Hepatocyte (in vitro differentiated cells): Measurements from ENCODE around the gene INPP5D. TPM values are rescaled to one million over a fixed set of nuclear protein-coding genes. Genes with fewer than 3 reads are reported as not detected.

Experiments
- DNase-seq: peaks from one replicate; pipeline ENCODE4 v3.0.0-alpha.2; 2016; ENCODE audit warnings: low spot score
- H2AFZ ChIP-seq: fragments of 200-600 bp; sonication (generic); 2 replicates; pipeline ENCODE4 v1.6.0; 2016; ENCODE audit warnings: antibody characterized with exemption, mild to moderate bottlenecking
- H3K27ac ChIP-seq: fragments of 200-600 bp; sonication (generic); 2 replicates; pipeline ENCODE4 v1.5.1; 2016; ENCODE audit warnings: mild to moderate bottlenecking
- H3K27me3 ChIP-seq: fragments of 200-600 bp; sonication (generic); 2 replicates; pipeline ENCODE4 v1.6.1; 2016
- H3K36me3 ChIP-seq: fragments of 200-600 bp; sonication (generic); replicated peaks from 2 replicates; pipeline ENCODE4 v1.5.1; 2016; ENCODE audit warnings: low read depth; ENCODE audit not compliant: insufficient read depth
- H3K4me1 ChIP-seq: fragments of 200-600 bp; sonication (generic); 2 replicates; pipeline ENCODE4 v1.5.1; 2016; ENCODE audit warnings: mild to moderate bottlenecking, moderate library complexity; ENCODE audit not compliant: insufficient read depth
- H3K4me2 ChIP-seq: fragments of 200-600 bp; sonication (generic); 2 replicates; pipeline ENCODE4 v1.6.0; 2016
- H3K4me3 ChIP-seq: fragments of 200-600 bp; sonication (generic); 2 replicates; pipeline ENCODE4 v1.5.1; 2016; ENCODE audit warnings: mild to moderate bottlenecking
- H3K79me2 ChIP-seq: fragments of 200-600 bp; sonication (generic); 2 replicates; pipeline ENCODE4 v1.6.0; 2017; ENCODE audit warnings: mild to moderate bottlenecking
- H3K9me2 ChIP-seq: fragments of 200-600 bp; sonication (generic); replicated peaks from 2 replicates; pipeline ENCODE4 v1.6.0; 2017; ENCODE audit warnings: mild to moderate bottlenecking; ENCODE audit not compliant: insufficient read depth
- H3K9me3 ChIP-seq: fragments of 200-600 bp; sonication (generic); 2 replicates; pipeline ENCODE4 v1.5.1; 2016; ENCODE audit warnings: low read depth, mild to moderate bottlenecking
- H4K20me1 ChIP-seq: fragments of 200-600 bp; sonication (generic); 2 replicates; pipeline ENCODE4 v1.6.0; 2016; ENCODE audit warnings: mild to moderate bottlenecking; ENCODE audit not compliant: insufficient read depth, poor library complexity, severe bottlenecking
- CTCF ChIP-seq: fragments of 200-600 bp; sonication (generic); IDR thresholded peaks from 2 replicates; pipeline ENCODE4 v1.5.1; 2016; ENCODE audit warnings: antibody characterized with exemption, mild to moderate bottlenecking; ENCODE audit not compliant: poor library complexity
- EZH2 ChIP-seq: fragments of 200-600 bp; sonication (generic); IDR thresholded peaks from 2 replicates; pipeline ENCODE4 v1.6.1; 2016; ENCODE audit warnings: antibody characterized with exemption, mild to moderate bottlenecking, borderline replicate concordance
- EZH2phosphoT487 ChIP-seq: fragments of 200-600 bp; sonication (generic); IDR thresholded peaks from one replicate; pipeline ENCODE4 v1.6.1; 2018; ENCODE audit warnings: antibody characterized with exemption, mild to moderate bottlenecking, low read depth, moderate library complexity; ENCODE audit not compliant: unreplicated experiment, severe bottlenecking
- WGBS: methylation state at CpG from one replicate; pipeline ENCODE4 v1.1.6; 2016; ENCODE audit warnings: low lambda C conversion rate; ENCODE audit errors: missing lambda C conversion rate; 5-methylcytosine and 5-hydroxymethylcytosine counted together
- polyA plus RNA-seq: library from polyadenylated mRNA; unstranded; fragments of >200 nt; fragmentation: Nextera tagmentation; extraction: Ambion mirVana; gene quantifications from 2 replicates; pipeline ENCODE4 v1.2.1, GENCODE V29; 2016
- total RNA-seq: library from RNA; depleted of rRNA; stranded (reverse); fragments of >200 nt; gene quantifications from 2 replicates; pipeline ENCODE4 v1.2.3, GENCODE V29; 2014

Gene INPP5D
- total and polyA plus RNA-seq, 2 experiments from 2014 or later: 3.3 to 5.2 TPM

GRCh38 chr2:233125455-233126065, 65.4 kb downstream of the INPP5D start:
- TF ChIP-seq EZH2phosphoT487 (no peak), CTCF (no peak), EZH2 (no peak)
- Histone ChIP-seq H3K4me3 (no peak overlapping the region), H3K9me2 (no peaks in the 10 kb centered on the region), H3K27me3 (no peaks in the 10 kb centered on the region), H3K79me2 (no peaks in the 10 kb centered on the region), H2AFZ (no peak overlapping the region), H3K27ac (no peak overlapping the region), H3K36me3 (no peaks in the 10 kb centered on the region), H3K4me1 (no peaks in the 10 kb centered on the region), H4K20me1 (no peaks in the 10 kb centered on the region), H3K9me3 (no peaks in the 10 kb centered on the region), H3K4me2 (no peak overlapping the region)
- DNase-seq: no peak
- WGBS: 95% methylated on average over 19 of the region's 20 CpGs

GRCh38 chr2:233129351-233129978, 69.3 kb downstream of the INPP5D start:
- no peaks in the 10 kb centered on the region for H3K36me3 ChIP-seq
- no peaks in the 10 kb centered on the region for H3K9me2 ChIP-seq
- no peaks in the 10 kb centered on the region for H4K20me1 ChIP-seq
- TF ChIP-seq EZH2phosphoT487: no peak
- peak; percentile 21 for TF ChIP-seq CTCF
- no peaks in the 10 kb centered on the region for H3K9me3 ChIP-seq
- H3K79me2 ChIP-seq: no peaks in the 10 kb centered on the region
- no peak overlapping the region for H3K27ac ChIP-seq
- no peak overlapping the region for H3K4me3 ChIP-seq
- H3K4me2 ChIP-seq: no peak overlapping the region
- H3K4me1 ChIP-seq: peaks cover 2% of the 10 kb centered on the region
- no peak overlapping the region for H2AFZ ChIP-seq
- WGBS: 22% methylated on average over 9 of the region's 9 CpGs
- H3K27me3 ChIP-seq: no peaks in the 10 kb centered on the region
- DNase-seq: no peak

GRCh38 chr2:233130024-233130423, 69.9 kb downstream of the INPP5D start:
- no peak overlapping the region for H3K4me2 ChIP-seq
- no peaks in the 10 kb centered on the region for H3K36me3 ChIP-seq
- H3K9me3 ChIP-seq: no peaks in the 10 kb centered on the region
- H2AFZ ChIP-seq: no peak overlapping the region
- H3K4me3 ChIP-seq: no peak overlapping the region
- no peak overlapping the region for H3K27ac ChIP-seq
- no peaks in the 10 kb centered on the region for H3K9me2 ChIP-seq
- no peak for TF ChIP-seq EZH2
- no peak for TF ChIP-seq EZH2phosphoT487
- TF ChIP-seq CTCF: no peak
- peaks cover 2% of the 10 kb centered on the region for H3K4me1 ChIP-seq
- H3K79me2 ChIP-seq: no peaks in the 10 kb centered on the region
- H3K27me3 ChIP-seq: no peaks in the 10 kb centered on the region
- H4K20me1 ChIP-seq: no peaks in the 10 kb centered on the region
- WGBS: 79% methylated on average over 6 of the region's 6 CpGs
- DNase-seq: no peak
